ENCODE measurements around the gene DSN1. TPM values are rescaled to one million over a fixed set of nuclear protein-coding genes. Genes with fewer than 3 reads are reported as not detected.

The DSN1 gene
- polyA plus RNA-seq, 1 of the 3 experiments (the other 2 are of a cell fraction) = 7.3 TPM

DNA sequence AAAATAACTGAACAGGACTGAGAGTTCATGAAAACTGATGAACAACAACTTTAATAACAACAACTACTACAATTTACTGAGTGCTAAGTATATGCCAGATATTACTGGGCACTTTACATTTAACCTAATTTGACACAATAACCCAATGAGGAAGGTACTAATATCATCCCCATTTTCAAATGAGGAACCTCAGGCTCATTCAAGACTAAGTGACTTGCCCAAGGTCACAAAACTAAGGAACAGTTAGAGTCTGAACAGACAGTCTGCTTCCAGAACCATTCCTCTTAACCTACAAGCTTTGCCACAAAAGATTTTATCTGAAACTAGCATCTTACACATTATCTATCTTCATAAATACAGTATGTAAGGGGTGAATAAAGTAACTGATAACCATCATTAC, 17.1 kb downstream of the DSN1 start:
- Histone ChIP-seq H3K9me2 (no peaks in the 10 kb centered on the region), H3K4me2 (no peak overlapping the region), H2AFZ (ENCODE audit: low read depth) (no peak overlapping the region), H3K4me3 (ENCODE audit: low read depth in 2 of 2, low read length in 1 of 2) (no peak overlapping the region), H3K27ac (ENCODE audit: low read depth in 2 of 2, low read length in 1 of 2) (no peak overlapping the region), H3K9me3 (no peaks in the 10 kb centered on the region), H3F3A (replicated peaks; ENCODE audit: insufficient read depth) (peaks cover 27% of the 10 kb centered on the region), H4K20me1 (ENCODE audit: insufficient read depth) (no peaks in the 10 kb centered on the region), H3K79me2 (ENCODE audit: insufficient read depth) (no peaks in the 10 kb centered on the region), H3K36me3 (replicated peaks in 1 of 2; ENCODE audit: control insufficient read depth in 1 of 2, insufficient read depth in 2 of 2, low read length in 1 of 2) (peaks cover 11 to 44% of the 10 kb centered on the region in 2 experiments), H3K9ac (no peak overlapping the region), H3K27me3 (ENCODE audit: insufficient read depth) (no peaks in the 10 kb centered on the region), H3K4me1 (ENCODE audit: control insufficient read depth in 1 of 2, insufficient read depth in 2 of 2, low read depth in 1 of 2, low read length in 1 of 2) (no peaks in the 10 kb centered on the region)
- ChIA-PET CTCF (interaction anchor here (1.0 to 3.5 kb wide), 7 partner anchors 11 to 151 kb away, joined by 3 to 40 read pairs (median 4); partner anchors contain the start of genes DSN1, NDRG3 and RAB5IF), POLR2A (no interaction called here)
- DNase-seq = no peak
- no peak for TF ChIP-seq MXI1 (IDR thresholded peaks at IDR 0.05; ENCODE audit: low read depth, low read length)
- TF ChIP-seq EP300 (IDR thresholded peaks at IDR 0.05; ENCODE audit: borderline replicate concordance in 1 of 2, low read depth in 1 of 2, low read length in 1 of 2) = no peak
- no peak for TF ChIP-seq GABPA (IDR thresholded peaks at IDR 0.05; ENCODE audit: low read depth)
- TF ChIP-seq NFIC (IDR thresholded peaks at IDR 0.05; ENCODE audit: borderline replicate concordance) = no peak
- TF ChIP-seq NRF1 (IDR thresholded peaks at IDR 0.05; ENCODE audit: low read depth, low read length) = no peak
- TF ChIP-seq, protein P1, sequence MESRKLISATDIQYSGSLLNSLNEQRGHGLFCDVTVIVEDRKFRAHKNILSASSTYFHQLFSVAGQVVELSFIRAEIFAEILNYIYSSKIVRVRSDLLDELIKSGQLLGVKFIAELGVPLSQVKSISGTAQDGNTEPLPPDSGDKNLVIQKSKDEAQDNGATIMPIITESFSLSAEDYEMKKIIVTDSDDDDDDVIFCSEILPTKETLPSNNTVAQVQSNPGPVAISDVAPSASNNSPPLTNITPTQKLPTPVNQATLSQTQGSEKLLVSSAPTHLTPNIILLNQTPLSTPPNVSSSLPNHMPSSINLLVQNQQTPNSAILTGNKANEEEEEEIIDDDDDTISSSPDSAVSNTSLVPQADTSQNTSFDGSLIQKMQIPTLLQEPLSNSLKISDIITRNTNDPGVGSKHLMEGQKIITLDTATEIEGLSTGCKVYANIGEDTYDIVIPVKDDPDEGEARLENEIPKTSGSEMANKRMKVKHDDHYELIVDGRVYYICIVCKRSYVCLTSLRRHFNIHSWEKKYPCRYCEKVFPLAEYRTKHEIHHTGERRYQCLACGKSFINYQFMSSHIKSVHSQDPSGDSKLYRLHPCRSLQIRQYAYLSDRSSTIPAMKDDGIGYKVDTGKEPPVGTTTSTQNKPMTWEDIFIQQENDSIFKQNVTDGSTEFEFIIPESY (IDR thresholded peaks at IDR 0.05; ENCODE audit: borderline replicate concordance, low read depth) = no peak

GRCh38 chr20:36754656-36755222, 18.8 kb downstream of the DSN1 start:
- TF ChIP-seq CHD2 (IDR thresholded peaks at IDR 0.05; ENCODE audit: low read length, partially characterized antibody) (peak; percentile 39), SMC3 (IDR thresholded peaks at IDR 0.05; ENCODE audit: low read depth, low read length) (peak; percentile 82), RAD21 (IDR thresholded peaks at IDR 0.05; ENCODE audit: low read length) (peak; percentile 87), FOXJ3 (CRISPR knock-in tag; IDR thresholded peaks at IDR 0.05) (no peak), RFX5 (IDR thresholded peaks at IDR 0.05; ENCODE audit: low read length) (no peak), TCF12 (IDR thresholded peaks at IDR 0.05) (no peak), CTCF (IDR thresholded peaks at IDR 0.05) (peak; percentile 76)
- no peak overlapping the region for H2AFZ ChIP-seq (ENCODE audit: low read depth)
- 7% methylated on average over 2 of the region's 2 CpGs for WGBS (ENCODE audit: low lambda C conversion rate)

More at GRCh38 chr20:36754656-36755222, 18.8 kb downstream of the DSN1 start:
- Histone ChIP-seq H3K9ac (no peak overlapping the region), H3K79me2 (ENCODE audit: insufficient read depth) (no peaks in the 10 kb centered on the region), H3K4me2 (no peak overlapping the region), H3K36me3 (replicated peaks in 1 of 2; ENCODE audit: control insufficient read depth in 1 of 2, insufficient read depth in 2 of 2, low read length in 1 of 2) (peaks cover 11 to 44% of the 10 kb centered on the region in 2 experiments), H3K9me2 (no peaks in the 10 kb centered on the region), H3K4me3 (ENCODE audit: low read depth in 2 of 2, low read length in 1 of 2) (no peak overlapping the region), H3K4me1 (ENCODE audit: control insufficient read depth in 1 of 2, insufficient read depth in 2 of 2, low read depth in 1 of 2, low read length in 1 of 2) (no peaks in the 10 kb centered on the region), H3F3A (replicated peaks; ENCODE audit: insufficient read depth) (peaks cover 24% of the 10 kb centered on the region), H3K9me3 (no peaks in the 10 kb centered on the region), H3K27me3 (ENCODE audit: insufficient read depth) (no peaks in the 10 kb centered on the region), H4K20me1 (ENCODE audit: insufficient read depth) (no peaks in the 10 kb centered on the region), H3K27ac (ENCODE audit: low read depth in 2 of 2, low read length in 1 of 2) (peak overlapping the region in 1 of 2 experiments; percentile 14; a peak in 1 of 4 replicates)
- POLR2A ChIA-PET = interaction anchor here (0.9 kb wide), 1 partner anchor 149 kb away, joined by 3 read pairs; the partner anchor contains the start of gene RAB5IF
- DNase-seq = peak; percentile 71
- CTCF ChIA-PET = interaction anchor here (0.6 to 3.5 kb wide), 35 partner anchors 10 to 195 kb away, joined by 3 to 40 read pairs (median 4); partner anchors contain the start of genes DSN1, NDRG3 and RAB5IF
